ENCODE results near the gene C20orf144. TPM values are rescaled to one million over a fixed set of nuclear protein-coding genes. Genes with fewer than 3 reads are reported as not detected.

The C20orf144 gene
- total and polyA plus RNA-seq, 2 donors from 2014 or later: 0.16 TPM; not detected in 1

DNA sequence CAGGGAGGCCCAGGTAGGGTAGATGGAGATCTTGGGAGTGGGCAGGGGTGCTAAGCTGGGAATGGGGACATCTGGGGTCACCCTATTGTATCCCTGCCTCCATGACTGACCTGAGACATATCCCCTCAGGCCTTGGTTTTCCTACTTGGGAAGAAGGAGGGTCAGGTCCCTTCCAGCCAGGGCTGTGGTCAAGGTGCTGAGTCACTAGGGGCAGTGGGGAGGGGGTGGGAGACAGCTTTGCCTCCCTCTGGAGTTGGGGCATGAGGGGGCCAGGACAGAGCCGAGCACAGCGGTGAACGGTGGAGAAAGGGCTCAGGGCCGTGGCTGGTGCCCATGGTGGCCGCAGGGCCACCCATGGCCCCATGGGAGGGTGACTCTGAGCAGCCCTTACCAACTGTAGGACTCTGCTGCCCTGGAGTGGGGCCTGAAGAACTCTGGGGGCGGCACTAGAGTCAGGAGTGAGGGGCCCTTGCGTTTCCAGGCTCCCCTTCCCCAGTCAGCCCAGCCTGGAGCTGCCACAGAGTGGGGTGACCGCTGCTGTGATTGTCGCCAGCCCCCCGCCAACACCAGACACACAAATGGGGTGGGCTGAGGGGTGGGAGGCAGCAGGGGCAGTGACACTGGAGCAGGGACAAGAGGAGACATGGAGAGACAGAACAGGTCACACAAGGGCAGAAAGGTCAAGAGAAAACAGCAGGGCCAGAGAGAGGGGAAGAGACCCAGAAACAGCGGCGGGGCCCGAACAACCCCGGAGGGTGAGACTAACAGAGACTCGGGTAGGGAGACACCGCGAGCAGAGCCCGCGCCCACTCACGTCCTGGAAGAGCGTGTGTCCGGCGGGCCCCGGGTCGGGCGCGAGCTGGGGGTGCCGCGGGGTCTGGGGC lies 11.5 kb downstream of the C20orf144 start:
- FAIRE-seq (no peak), DNase-seq (peak in 1 of 5 donors; percentile 74)
- H3K4me3 ChIP-seq (ENCODE audit: low read length in 3 of 3): peak overlapping the region; percentile 50 to 84 (median 82)
- H3K27me3 ChIP-seq (ENCODE audit: control insufficient read depth, insufficient read depth, low read length): no peaks in the 10 kb centered on the region
- H3K27ac ChIP-seq (ENCODE audit: low read depth in 2 of 2, low read length in 2 of 2): peak overlapping the region in 1 of 2 donors; percentile 43
- H3K9me3 ChIP-seq (ENCODE audit: control insufficient read depth in 2 of 3, insufficient read depth in 1 of 3, low read length in 3 of 3): no peaks in the 10 kb centered on the region
- peaks cover 0 to 23% (median 0%) of the 10 kb centered on the region in 3 donors for H3K4me1 ChIP-seq (ENCODE audit: control insufficient read depth in 2 of 3, insufficient read depth in 2 of 3, low read depth in 1 of 3, low read length in 3 of 3)
- H3K36me3 ChIP-seq (ENCODE audit: control insufficient read depth in 2 of 3, insufficient read depth in 3 of 3, low read length in 3 of 3): peaks cover 0 to 4% (median 0%) of the 10 kb centered on the region in 3 donors
- TF ChIP-seq, protein P1, sequence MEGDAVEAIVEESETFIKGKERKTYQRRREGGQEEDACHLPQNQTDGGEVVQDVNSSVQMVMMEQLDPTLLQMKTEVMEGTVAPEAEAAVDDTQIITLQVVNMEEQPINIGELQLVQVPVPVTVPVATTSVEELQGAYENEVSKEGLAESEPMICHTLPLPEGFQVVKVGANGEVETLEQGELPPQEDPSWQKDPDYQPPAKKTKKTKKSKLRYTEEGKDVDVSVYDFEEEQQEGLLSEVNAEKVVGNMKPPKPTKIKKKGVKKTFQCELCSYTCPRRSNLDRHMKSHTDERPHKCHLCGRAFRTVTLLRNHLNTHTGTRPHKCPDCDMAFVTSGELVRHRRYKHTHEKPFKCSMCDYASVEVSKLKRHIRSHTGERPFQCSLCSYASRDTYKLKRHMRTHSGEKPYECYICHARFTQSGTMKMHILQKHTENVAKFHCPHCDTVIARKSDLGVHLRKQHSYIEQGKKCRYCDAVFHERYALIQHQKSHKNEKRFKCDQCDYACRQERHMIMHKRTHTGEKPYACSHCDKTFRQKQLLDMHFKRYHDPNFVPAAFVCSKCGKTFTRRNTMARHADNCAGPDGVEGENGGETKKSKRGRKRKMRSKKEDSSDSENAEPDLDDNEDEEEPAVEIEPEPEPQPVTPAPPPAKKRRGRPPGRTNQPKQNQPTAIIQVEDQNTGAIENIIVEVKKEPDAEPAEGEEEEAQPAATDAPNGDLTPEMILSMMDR (IDR thresholded peaks at IDR 0.05; ENCODE audit: borderline replicate concordance, extremely low read depth, insufficient read depth): no peak
- intact Hi-C loops (cut with DNase I): no loop called here
- H3K9ac ChIP-seq (ENCODE audit: low read length in 3 of 3): peak overlapping the region in 2 of 3 donors; percentile 67 to 77

DNA sequence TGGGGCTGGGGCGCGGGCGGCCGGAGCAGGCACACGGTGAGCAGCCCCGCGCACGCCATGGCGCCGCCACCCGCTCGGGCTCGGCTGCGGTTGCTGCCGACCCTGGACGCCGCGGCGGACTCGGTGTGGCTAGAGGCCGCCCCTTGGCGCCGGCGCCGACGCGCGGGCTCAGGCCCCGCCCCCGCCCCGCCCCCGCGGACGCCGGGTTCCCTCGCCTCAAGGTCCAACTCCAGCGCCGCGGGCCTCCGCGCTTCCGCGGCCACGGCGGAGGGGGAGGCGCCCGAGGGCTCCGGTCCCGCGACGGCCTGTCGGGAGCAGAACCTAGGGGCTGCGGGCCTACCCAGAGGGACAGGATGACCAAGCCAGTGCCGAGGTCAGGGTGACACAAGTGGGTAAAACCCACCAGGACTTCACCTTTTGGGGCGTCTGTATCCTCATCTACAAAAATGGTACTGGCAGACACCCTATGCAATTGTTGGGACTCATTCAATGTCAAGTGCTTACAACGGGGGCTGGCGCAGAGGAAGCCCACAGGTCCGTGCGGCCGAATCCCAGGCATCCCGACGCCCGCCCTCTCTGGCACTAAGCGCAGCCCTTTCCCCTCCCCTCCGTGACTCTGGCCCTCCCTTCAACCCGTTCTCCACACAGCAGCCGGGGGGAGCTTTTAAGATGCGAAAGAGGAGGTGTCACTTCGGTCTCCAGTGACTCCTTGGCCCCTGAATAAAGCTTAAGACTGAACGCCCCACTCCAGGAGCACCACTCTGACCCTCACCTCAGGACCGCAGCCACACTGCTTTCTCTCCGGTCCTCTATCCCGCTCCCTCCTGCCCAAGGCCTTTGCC lies 12.4 kb downstream of the C20orf144 start, which contains the start of gene NECAB3:
TSS of gene NECAB3 (minus strand) at position 135 of the 842 bp plus-strand sequence. CDS start at position 59, 76 bp downstream.
- intact Hi-C loops (cut with DNase I): no loop called here
- peak within 1 kb of the TSS; percentile 61 to 84 (median 82) for H3K4me3 ChIP-seq (ENCODE audit: low read length in 3 of 3)
- no peaks in the 10 kb centered on the region for H3K36me3 ChIP-seq (ENCODE audit: control insufficient read depth in 2 of 3, insufficient read depth in 3 of 3, low read length in 3 of 3)
- TF ChIP-seq, protein P1 (IDR thresholded peaks at IDR 0.05; ENCODE audit: borderline replicate concordance, extremely low read depth, insufficient read depth): no peak
- DNase-seq (peak; percentile 84 to 92 (median 90)), FAIRE-seq (no peak)
- H3K9me3 ChIP-seq (ENCODE audit: control insufficient read depth in 2 of 3, insufficient read depth in 1 of 3, low read length in 3 of 3): no peaks in the 10 kb centered on the region
- H3K9ac ChIP-seq (ENCODE audit: low read length in 3 of 3): peak within 1 kb of the TSS; percentile 20 to 86 (median 77)
- H3K4me1 ChIP-seq (ENCODE audit: control insufficient read depth in 2 of 3, insufficient read depth in 2 of 3, low read depth in 1 of 3, low read length in 3 of 3): peaks cover 0 to 23% (median 0%) of the 10 kb centered on the region in 3 donors
- H3K27me3 ChIP-seq (ENCODE audit: control insufficient read depth, insufficient read depth, low read length): no peaks in the 10 kb centered on the region
- H3K27ac ChIP-seq (ENCODE audit: low read depth in 2 of 2, low read length in 2 of 2): peak within 1 kb of the TSS; percentile 63 to 79

DNA sequence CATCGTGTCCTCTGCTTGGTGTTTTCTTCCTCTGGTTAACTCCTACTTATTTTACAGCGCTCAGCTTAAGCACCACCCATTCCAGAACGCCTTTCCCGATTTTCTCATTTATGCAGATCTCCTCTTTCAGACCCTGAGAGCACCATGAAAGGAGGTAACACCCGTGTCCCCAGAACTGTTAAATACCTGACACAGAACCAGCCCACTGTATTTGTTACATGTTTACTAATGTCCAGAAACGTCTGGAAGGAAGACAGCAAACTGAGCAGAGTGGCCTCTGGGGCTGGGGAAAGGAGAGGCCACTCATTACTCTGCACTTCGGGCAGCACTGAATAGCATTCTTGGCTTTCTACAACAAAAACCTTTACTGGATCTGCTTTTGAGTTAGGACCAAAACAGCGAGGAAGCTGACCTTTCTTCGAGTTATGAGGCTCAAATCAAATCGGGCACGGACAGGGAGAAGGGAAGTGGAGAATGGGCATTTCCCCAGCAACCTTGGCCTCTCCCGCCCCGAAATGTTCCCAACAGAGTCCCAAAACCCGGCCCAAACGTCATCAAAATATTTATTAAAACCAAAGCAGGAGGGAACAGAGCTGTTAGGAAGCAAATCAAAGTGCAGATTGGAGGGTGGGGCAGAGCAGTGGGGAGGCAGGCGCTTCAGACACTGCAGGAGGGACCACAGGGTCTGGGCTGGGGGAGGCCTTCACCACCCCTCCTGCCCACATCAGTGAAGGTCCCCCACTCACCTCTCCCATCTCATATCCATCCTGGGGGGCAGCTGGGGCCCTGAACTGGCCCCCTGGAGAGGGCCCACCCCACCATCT lies 13.2 kb downstream of the C20orf144 start:
- intact Hi-C loops (cut with DNase I): no loop called here
- no peak for FAIRE-seq
- Histone ChIP-seq H3K27ac (ENCODE audit: low read depth in 2 of 2, low read length in 2 of 2) (peak overlapping the region in 1 of 2 donors; percentile 79), H3K9ac (ENCODE audit: low read length in 3 of 3) (peak overlapping the region; percentile 15 to 77 (median 20)), H3K27me3 (ENCODE audit: control insufficient read depth, insufficient read depth, low read length) (no peaks in the 10 kb centered on the region), H3K4me1 (ENCODE audit: control insufficient read depth in 2 of 3, insufficient read depth in 2 of 3, low read depth in 1 of 3, low read length in 3 of 3) (peaks cover 0 to 23% (median 0%) of the 10 kb centered on the region in 3 donors), H3K4me3 (ENCODE audit: low read length in 3 of 3) (peak overlapping the region; percentile 61 to 81 (median 73)), H3K36me3 (ENCODE audit: control insufficient read depth in 2 of 3, insufficient read depth in 3 of 3, low read length in 3 of 3) (no peaks in the 10 kb centered on the region), H3K9me3 (ENCODE audit: control insufficient read depth in 2 of 3, insufficient read depth in 1 of 3, low read length in 3 of 3) (no peaks in the 10 kb centered on the region)
- peak in 2 of 5 donors; percentile 53 to 67 for DNase-seq
- TF ChIP-seq, protein P1 (IDR thresholded peaks at IDR 0.05; ENCODE audit: borderline replicate concordance, extremely low read depth, insufficient read depth): no peak

All from kidney (tissue), 14 donors.